Loucy (cell line): Measurements from ENCODE around the gene ZNF423.

Source experiments
- EZH2phosphoT487 ChIP-seq: fragments of 200-600 bp; IDR thresholded peaks from 2 replicates; pipeline ENCODE4 v1.6.1; 2018; ENCODE audit warnings: antibody characterized with exemption, mild to moderate bottlenecking, moderate library complexity, borderline replicate concordance
- TF ChIP-seq, protein P1 (sequence below): fragments of 200-600 bp; sonication (generic); conservative IDR thresholded peaks from 2 replicates; pipeline ENCODE4 v1.5.1; 2014; ENCODE audit warnings: mild to moderate bottlenecking, antibody characterized with exemption, low read length

DNA sequence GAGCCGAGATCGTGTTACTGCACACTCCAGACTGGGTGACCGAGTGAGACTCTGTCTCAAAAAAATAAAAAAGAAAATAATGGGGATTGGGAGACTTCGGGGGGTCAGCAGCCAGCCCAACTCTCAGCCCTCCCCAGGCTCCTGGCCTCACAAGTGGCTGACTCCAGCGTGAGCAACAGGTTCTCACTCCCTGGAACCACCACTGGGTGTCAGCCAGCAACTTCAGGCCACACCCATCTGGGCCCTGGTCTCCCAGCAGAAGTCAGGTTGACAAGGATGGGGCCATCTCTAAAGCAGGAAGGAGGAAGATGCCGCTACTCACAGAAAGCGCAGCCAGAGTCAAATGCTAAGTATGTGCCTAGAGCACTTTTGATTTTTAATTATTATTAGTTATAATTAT is 342.9 kb downstream of the ZNF423 start:
- TF ChIP-seq, protein P1, sequence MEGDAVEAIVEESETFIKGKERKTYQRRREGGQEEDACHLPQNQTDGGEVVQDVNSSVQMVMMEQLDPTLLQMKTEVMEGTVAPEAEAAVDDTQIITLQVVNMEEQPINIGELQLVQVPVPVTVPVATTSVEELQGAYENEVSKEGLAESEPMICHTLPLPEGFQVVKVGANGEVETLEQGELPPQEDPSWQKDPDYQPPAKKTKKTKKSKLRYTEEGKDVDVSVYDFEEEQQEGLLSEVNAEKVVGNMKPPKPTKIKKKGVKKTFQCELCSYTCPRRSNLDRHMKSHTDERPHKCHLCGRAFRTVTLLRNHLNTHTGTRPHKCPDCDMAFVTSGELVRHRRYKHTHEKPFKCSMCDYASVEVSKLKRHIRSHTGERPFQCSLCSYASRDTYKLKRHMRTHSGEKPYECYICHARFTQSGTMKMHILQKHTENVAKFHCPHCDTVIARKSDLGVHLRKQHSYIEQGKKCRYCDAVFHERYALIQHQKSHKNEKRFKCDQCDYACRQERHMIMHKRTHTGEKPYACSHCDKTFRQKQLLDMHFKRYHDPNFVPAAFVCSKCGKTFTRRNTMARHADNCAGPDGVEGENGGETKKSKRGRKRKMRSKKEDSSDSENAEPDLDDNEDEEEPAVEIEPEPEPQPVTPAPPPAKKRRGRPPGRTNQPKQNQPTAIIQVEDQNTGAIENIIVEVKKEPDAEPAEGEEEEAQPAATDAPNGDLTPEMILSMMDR, result peak; percentile 39
- TF ChIP-seq EZH2phosphoT487, result no peak
